Measurements from ENCODE around the gene RTL1.

Gene RTL1

DNA sequence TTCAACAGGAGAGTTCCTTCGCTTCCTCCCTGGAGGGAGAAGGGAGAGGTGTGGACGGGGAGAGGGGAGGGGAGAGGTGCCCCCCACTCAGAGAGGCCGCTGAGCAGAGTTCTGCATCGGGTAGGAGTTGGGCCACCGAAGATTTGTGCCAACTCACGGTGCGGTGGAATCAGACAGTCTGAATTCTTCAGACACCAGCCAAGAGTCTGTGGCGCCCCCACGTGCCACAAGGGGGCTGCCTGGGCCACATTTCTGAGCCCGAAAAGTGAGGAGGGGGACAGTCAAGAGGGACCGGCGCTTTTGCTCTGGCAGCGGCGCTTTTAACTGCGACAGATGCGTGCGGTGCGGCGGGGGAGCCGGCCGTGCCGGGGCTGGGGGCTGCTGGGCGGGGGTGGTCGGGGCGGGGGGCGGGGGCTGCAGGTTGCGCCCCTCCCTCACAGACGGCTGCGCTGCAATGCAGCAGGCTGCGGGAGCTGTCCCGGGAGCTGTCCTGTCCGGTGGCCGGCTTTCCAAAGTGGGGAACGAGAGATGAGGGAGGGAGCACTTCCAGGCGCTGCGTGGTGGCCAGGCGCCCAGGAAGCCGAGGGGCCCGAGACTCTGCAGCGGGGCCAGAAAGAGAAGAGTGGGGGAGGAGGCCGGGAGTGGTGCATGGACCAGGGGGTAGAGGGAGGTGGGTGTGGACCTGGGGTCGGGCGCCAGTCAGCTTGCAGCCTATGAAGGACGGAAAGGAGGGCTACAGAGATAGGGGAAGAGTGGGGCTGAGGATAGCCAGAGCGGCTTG is 975 bp upstream of the RTL1 start:
- peak; percentile 39 for DNase-seq (ENCODE audit: extremely low spot score)
- ChIA-PET POLR2A (no interaction called here), CTCF (interaction anchor here (0.6 to 1.8 kb wide), 3 partner anchors 279 to 488 kb away, joined by 3 to 6 read pairs (median 6); no protein-coding TSS in a partner anchor)
- TF ChIP-seq BHLHE40 (IDR thresholded peaks at IDR 0.05; ENCODE audit: borderline replicate concordance) (no peak), TARDBP (IDR thresholded peaks at IDR 0.05) (no peak), FOXA1 (IDR thresholded peaks at IDR 0.05) (no peak), FOXK2 (IDR thresholded peaks at IDR 0.05) (no peak), HDGF (IDR thresholded peaks at IDR 0.05; ENCODE audit: borderline replicate concordance) (no peak), ARNT (IDR thresholded peaks at IDR 0.05) (no peak), SUZ12 (IDR thresholded peaks at IDR 0.05) (no peak), ZNF384 (IDR thresholded peaks at IDR 0.05) (no peak), LEF1 (IDR thresholded peaks at IDR 0.05; ENCODE audit: borderline replicate concordance) (no peak)
- TF ChIP-seq, protein P1, sequence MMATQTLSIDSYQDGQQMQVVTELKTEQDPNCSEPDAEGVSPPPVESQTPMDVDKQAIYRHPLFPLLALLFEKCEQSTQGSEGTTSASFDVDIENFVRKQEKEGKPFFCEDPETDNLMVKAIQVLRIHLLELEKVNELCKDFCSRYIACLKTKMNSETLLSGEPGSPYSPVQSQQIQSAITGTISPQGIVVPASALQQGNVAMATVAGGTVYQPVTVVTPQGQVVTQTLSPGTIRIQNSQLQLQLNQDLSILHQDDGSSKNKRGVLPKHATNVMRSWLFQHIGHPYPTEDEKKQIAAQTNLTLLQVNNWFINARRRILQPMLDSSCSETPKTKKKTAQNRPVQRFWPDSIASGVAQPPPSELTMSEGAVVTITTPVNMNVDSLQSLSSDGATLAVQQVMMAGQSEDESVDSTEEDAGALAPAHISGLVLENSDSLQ (IDR thresholded peaks at IDR 0.05), result no peak

DNA sequence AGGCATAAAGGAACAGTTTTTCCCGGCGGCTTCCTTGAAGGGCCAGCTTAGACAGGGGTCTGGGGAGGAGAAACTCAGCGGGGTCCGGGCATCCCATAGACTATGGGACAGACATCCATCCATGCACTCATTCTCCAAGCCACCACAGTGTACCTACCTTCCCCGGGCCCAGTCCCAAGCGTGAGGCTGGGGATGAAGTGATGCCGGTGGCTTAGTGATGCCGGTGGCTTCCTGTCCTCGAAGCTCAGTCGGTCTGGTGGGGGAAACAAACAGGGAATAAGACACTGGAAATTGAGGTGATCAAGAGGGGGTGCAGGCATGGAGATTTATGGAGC is 421 bp downstream of the RTL1 start:
- ChIA-PET CTCF (interaction anchor here (1.1 kb wide), 2 partner anchors 52 to 517 kb away, joined by 3 read pairs; no protein-coding TSS in a partner anchor), POLR2A (no interaction called here)

DNA sequence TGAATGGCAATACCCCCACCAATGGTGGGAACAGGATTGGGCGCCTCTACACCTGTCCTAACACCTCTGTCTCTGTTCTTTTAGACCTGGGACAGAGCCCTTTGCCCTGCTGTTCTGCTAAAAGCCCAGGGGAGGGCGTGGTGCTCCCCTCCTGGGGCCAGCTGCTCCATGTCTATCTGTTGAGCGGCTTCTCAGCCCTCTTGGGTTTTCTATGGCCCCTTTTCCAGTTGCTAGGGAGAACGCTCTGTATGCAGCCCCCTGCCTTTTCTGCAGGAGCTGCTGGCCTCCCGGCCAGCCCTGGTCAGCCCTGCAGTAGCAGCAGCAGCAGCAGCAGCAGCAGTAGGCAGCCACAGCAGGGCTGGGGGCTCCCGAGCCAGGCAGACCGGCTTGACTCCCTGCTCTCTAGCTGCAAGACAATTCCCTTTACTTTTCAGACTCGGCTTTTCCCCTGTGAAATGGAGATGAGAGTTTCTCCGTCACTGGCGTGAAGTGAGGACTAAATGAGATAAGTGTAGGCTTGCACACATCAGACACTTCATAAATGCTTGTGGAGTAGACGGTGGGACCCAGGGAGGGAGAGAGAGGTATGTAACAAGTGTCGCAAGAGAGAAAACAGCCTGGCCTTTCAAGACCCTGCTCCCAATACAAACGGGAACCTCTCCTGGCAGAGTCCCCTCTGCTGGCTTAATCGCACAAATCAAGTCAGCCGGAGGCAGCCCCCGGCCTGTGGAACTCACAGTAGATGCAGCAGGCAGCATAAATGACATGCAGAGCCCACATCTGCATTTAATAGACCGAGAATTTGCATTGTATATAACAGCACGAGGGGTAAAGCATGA is 1.0 kb downstream of the RTL1 start:
- CTCF ChIA-PET, result interaction anchor here (0.6 to 2.7 kb wide), 6 partner anchors 47 to 517 kb away, joined by 3 to 8 read pairs (median 4); no protein-coding TSS in a partner anchor
- peak; percentile 36 for DNase-seq (ENCODE audit: extremely low spot score)
- TF ChIP-seq FOXA1 (IDR thresholded peaks at IDR 0.05), result no peak
- TF ChIP-seq HDGF (IDR thresholded peaks at IDR 0.05; ENCODE audit: borderline replicate concordance), result no peak
- no peak for TF ChIP-seq SUZ12 (IDR thresholded peaks at IDR 0.05)
- TF ChIP-seq TARDBP (IDR thresholded peaks at IDR 0.05), result no peak
- TF ChIP-seq, protein P1 (IDR thresholded peaks at IDR 0.05), result no peak
- TF ChIP-seq SP1 (IDR thresholded peaks at IDR 0.05), result no peak
- TF ChIP-seq CTBP1 (IDR thresholded peaks at IDR 0.05; ENCODE audit: borderline replicate concordance), result no peak
- TF ChIP-seq ELF4 (IDR thresholded peaks at IDR 0.05), result no peak
- no peak for TF ChIP-seq NFRKB (IDR thresholded peaks at IDR 0.05)
- no peak for TF ChIP-seq FOXM1 (IDR thresholded peaks at IDR 0.05; ENCODE audit: borderline replicate concordance)
- TF ChIP-seq LEF1 (IDR thresholded peaks at IDR 0.05; ENCODE audit: borderline replicate concordance), result no peak
- no peak for TF ChIP-seq L3MBTL2 (conservative IDR thresholded peaks at IDR 0.05)
- TF ChIP-seq BHLHE40 (IDR thresholded peaks at IDR 0.05; ENCODE audit: borderline replicate concordance), result no peak
- no peak for TF ChIP-seq ARNT (IDR thresholded peaks at IDR 0.05)
- TF ChIP-seq FOXK2 (IDR thresholded peaks at IDR 0.05), result no peak
- no peak for TF ChIP-seq ZNF384 (IDR thresholded peaks at IDR 0.05)
- POLR2A ChIA-PET, result no interaction called here

More for the DNA sequence above, 421 bp downstream of the RTL1 start:
- TF ChIP-seq L3MBTL2 (conservative IDR thresholded peaks at IDR 0.05) (no peak), LEF1 (IDR thresholded peaks at IDR 0.05; ENCODE audit: borderline replicate concordance) (no peak), ARNT (IDR thresholded peaks at IDR 0.05) (no peak), FOXM1 (IDR thresholded peaks at IDR 0.05; ENCODE audit: borderline replicate concordance) (no peak), NFRKB (IDR thresholded peaks at IDR 0.05) (no peak), SUZ12 (IDR thresholded peaks at IDR 0.05) (no peak), FOXK2 (IDR thresholded peaks at IDR 0.05) (no peak), ZNF384 (IDR thresholded peaks at IDR 0.05) (no peak), FOXA1 (IDR thresholded peaks at IDR 0.05) (no peak), HDGF (IDR thresholded peaks at IDR 0.05; ENCODE audit: borderline replicate concordance) (no peak), BHLHE40 (IDR thresholded peaks at IDR 0.05; ENCODE audit: borderline replicate concordance) (no peak), SP1 (IDR thresholded peaks at IDR 0.05) (no peak), CTBP1 (IDR thresholded peaks at IDR 0.05; ENCODE audit: borderline replicate concordance) (no peak), TARDBP (IDR thresholded peaks at IDR 0.05) (no peak), ELF4 (IDR thresholded peaks at IDR 0.05) (no peak)
- DNase-seq (ENCODE audit: extremely low spot score), result no peak

DNA sequence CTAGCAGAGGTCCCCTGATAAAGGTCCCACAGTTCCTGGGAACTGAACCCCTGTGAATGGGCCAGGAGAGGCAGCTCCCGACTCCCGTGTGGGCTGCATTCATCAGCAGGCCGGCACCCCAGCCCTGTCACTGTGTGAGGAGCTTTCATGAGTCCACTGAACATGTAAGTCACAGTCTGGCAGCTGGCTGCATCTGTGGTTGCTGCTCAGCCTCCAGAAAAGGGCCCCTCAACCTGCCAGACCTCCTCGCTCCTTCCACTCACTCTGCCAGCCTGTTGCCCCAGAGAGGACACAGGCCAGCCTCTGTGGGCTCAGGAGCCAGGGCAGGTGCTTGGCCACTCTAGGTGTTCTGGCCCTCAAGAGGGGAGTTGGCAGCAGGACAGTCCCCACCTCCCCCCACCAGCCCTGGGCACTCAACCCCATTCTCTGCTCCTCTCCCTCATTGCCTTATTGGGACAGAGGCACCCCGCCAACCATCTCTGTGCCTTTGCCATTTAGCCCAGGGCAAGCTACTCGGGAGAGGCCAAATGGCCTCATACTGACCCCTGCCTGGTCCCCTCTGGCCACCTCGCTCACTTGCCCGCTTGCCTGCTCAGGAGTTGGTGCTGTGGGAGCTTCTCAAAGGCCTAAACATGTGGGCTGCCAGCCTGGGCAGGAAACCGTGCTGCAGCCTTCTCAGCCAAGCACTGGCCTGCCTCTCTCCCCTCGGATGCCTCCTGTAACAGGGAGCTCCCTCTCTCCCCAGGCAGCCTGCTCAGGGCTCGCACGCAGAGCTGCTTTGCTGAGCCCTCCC is 1.9 kb downstream of the RTL1 start:
- POLR2A ChIA-PET, result no interaction called here
- TF ChIP-seq ZNF384 (IDR thresholded peaks at IDR 0.05) (no peak), ARNT (IDR thresholded peaks at IDR 0.05) (no peak), ELF4 (IDR thresholded peaks at IDR 0.05) (no peak), SP1 (IDR thresholded peaks at IDR 0.05) (no peak)
- CTCF ChIA-PET, result interaction anchor here (1.1 to 2.8 kb wide), 7 partner anchors 12 to 516 kb away, joined by 3 to 11 read pairs (median 6); no protein-coding TSS in a partner anchor
- DNase-seq (ENCODE audit: extremely low spot score), result no peak

DNA sequence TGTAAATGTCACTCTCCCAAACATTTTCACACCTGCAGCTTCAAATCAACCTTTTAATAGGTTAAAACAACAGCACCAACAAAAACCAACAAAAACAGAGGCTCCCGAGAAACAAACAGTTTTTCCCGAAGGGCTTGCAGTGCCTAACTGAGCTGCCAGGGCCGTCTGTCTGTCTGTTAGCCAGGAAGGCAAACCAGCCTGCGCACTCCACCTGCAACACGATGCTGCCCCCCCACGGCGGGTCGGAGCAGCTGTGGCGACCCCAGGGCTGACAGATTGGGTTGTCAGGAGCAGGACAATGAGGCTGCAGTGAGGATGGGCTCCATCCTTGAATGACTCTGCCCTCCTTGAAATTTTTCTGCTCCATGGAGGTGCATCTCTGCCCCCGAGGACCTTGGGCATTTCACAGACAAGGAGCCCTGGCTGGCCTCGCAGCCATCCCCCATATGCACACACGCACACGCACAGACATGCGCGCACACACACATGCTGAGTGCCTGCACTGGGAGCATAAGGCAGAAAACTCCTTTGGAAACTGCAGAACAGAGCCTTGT is 2.6 kb downstream of the RTL1 start:
- TF ChIP-seq ZNF384 (IDR thresholded peaks at IDR 0.05) (no peak), SUZ12 (IDR thresholded peaks at IDR 0.05) (no peak), SP1 (IDR thresholded peaks at IDR 0.05) (no peak), CTBP1 (IDR thresholded peaks at IDR 0.05; ENCODE audit: borderline replicate concordance) (no peak), LEF1 (IDR thresholded peaks at IDR 0.05; ENCODE audit: borderline replicate concordance) (no peak), TARDBP (IDR thresholded peaks at IDR 0.05) (no peak), HDGF (IDR thresholded peaks at IDR 0.05; ENCODE audit: borderline replicate concordance) (no peak), FOXA1 (IDR thresholded peaks at IDR 0.05) (no peak), L3MBTL2 (conservative IDR thresholded peaks at IDR 0.05) (no peak)
- TF ChIP-seq, protein P1 (IDR thresholded peaks at IDR 0.05), result no peak
- ChIA-PET POLR2A (no interaction called here), CTCF (interaction anchor here (0.6 to 2.8 kb wide), 6 partner anchors 11 to 516 kb away, joined by 4 to 11 read pairs (median 6); no protein-coding TSS in a partner anchor)
- peak; percentile 51 for DNase-seq (ENCODE audit: extremely low spot score)
